ENCODE measurements around the gene GPC5.

- TF ChIP-seq CTCF (IDR thresholded peaks at IDR 0.05) (no peak), POLR2A (IDR thresholded peaks at IDR 0.05) (no peak)
Measured at GRCh38 chr13:92727118-92727517, 1328.7 kb downstream of the GPC5 start.
